Neural cell (in vitro differentiated cells): Measurements from ENCODE around the gene ALK. TPM values are rescaled to one million over a fixed set of nuclear protein-coding genes. Genes with fewer than 3 reads are reported as not detected.

ENCODE experiments used
- H2AFZ ChIP-seq: fragments of 200-600, 300-800 bp; sonication (generic), shearing (Covaris generic); 2 replicates; pipeline ENCODE4 v1.6.0; 2014; ENCODE audit warnings: low read depth, mild to moderate bottlenecking, antibody characterized with exemption, low read length, moderate library complexity
- H3F3A ChIP-seq: fragments of 200-600 bp; shearing (Covaris generic); 2 replicates; pipeline ENCODE4 v1.6.1; 2016; ENCODE audit warnings: mild to moderate bottlenecking, moderate library complexity, mixed read lengths, antibody characterized with exemption, low read length; ENCODE audit not compliant: insufficient read depth, poor library complexity, severe bottlenecking
- H3K27ac ChIP-seq: fragments of 200-600, 300-800 bp; sonication (generic), shearing (Covaris generic); 2 replicates; pipeline ENCODE4 v1.5.1; 2014; ENCODE audit warnings: mild to moderate bottlenecking, low read length, moderate library complexity
- H3K27me3 ChIP-seq: fragments of 300-800, 200-600 bp; sonication (generic), shearing (Covaris generic); 2 replicates; pipeline ENCODE4 v1.6.0; 2014; ENCODE audit warnings: mild to moderate bottlenecking, low read depth, low read length, moderate library complexity; ENCODE audit not compliant: insufficient read depth
- H3K36me3 ChIP-seq: fragments of 300-800, 200-600 bp; sonication (generic), shearing (Covaris generic); 2 replicates; pipeline ENCODE4 v1.5.1; 2014; ENCODE audit warnings: mild to moderate bottlenecking, antibody characterized with exemption, low read length, moderate library complexity; ENCODE audit not compliant: insufficient read depth
- H3K4me2 ChIP-seq: fragments of 300-800, 200-600 bp; sonication (generic), shearing (Covaris generic); 2 replicates; pipeline ENCODE4 v1.6.0; 2014; ENCODE audit warnings: mild to moderate bottlenecking, low read length
- H3K4me3 ChIP-seq: fragments of 300-800, 200-600 bp; sonication (generic), shearing (Covaris generic); 2 replicates; pipeline ENCODE4 v1.5.1; 2014; ENCODE audit warnings: mild to moderate bottlenecking, low read length, moderate library complexity
- H3K79me2 ChIP-seq: fragments of 200-600 bp; shearing (Covaris generic); replicated peaks from 2 replicates; pipeline ENCODE4 v1.6.0; 2014; ENCODE audit warnings: mild to moderate bottlenecking, low read length, moderate library complexity; ENCODE audit not compliant: insufficient read depth
- H3K9ac ChIP-seq: fragments of 300-800, 200-600 bp; sonication (generic), shearing (Covaris generic); 2 replicates; pipeline ENCODE4 v1.6.1; 2016; ENCODE audit warnings: mild to moderate bottlenecking, low read length, mixed read lengths
- H3K9me2 ChIP-seq: fragments of 200-600 bp; shearing (Covaris generic); 2 replicates; pipeline ENCODE4 v1.6.1; 2016; ENCODE audit warnings: mild to moderate bottlenecking, low read length, mixed read lengths; ENCODE audit not compliant: insufficient read depth
- H3K9me3 ChIP-seq: fragments of 200-600, 300-800 bp; sonication (generic), shearing (Covaris generic); 2 replicates; pipeline ENCODE4 v1.6.1; 2016; ENCODE audit warnings: mild to moderate bottlenecking, mixed run types, low read length, moderate library complexity, mixed read lengths
- H4K20me1 ChIP-seq: fragments of 200-600 bp; shearing (Covaris generic); 2 replicates; pipeline ENCODE4 v1.6.1; 2016; ENCODE audit warnings: mild to moderate bottlenecking, mixed run types; ENCODE audit not compliant: insufficient read depth
- CTCF ChIP-seq: fragments of 450-650 bp; IDR thresholded peaks from 2 replicates; pipeline ENCODE4 v1.5.1; 2014; ENCODE audit warnings: antibody characterized with exemption, mild to moderate bottlenecking, moderate library complexity; ENCODE audit not compliant: poor library complexity, severe bottlenecking
- EP300 ChIP-seq: fragments of 450-650 bp; conservative IDR thresholded peaks from 2 replicates; pipeline ENCODE4 v1.6.1; 2014; ENCODE audit warnings: antibody characterized with exemption, mild to moderate bottlenecking, moderate library complexity; ENCODE audit not compliant: poor library complexity, severe bottlenecking
- EZH2 ChIP-seq: fragments of 200-600, 300-800 bp; shearing (Covaris generic), sonication (generic); IDR thresholded peaks from 2 replicates; pipeline ENCODE4 v1.6.1; 2014; ENCODE audit warnings: antibody characterized with exemption, low read length, borderline replicate concordance, mild to moderate bottlenecking; ENCODE audit not compliant: insufficient read depth, poor library complexity, severe bottlenecking
- MXI1 ChIP-seq: fragments of 450-650 bp; conservative IDR thresholded peaks from 2 replicates; pipeline ENCODE4 v1.6.1; 2014; ENCODE audit warnings: antibody characterized with exemption, mild to moderate bottlenecking; ENCODE audit not compliant: poor library complexity, severe bottlenecking
- POLR2AphosphoS5 ChIP-seq: IDR thresholded peaks from 2 replicates; pipeline ENCODE4 v1.6.1; 2012
- RAD21 ChIP-seq: fragments of 450-650 bp; conservative IDR thresholded peaks from 2 replicates; pipeline ENCODE4 v1.6.1; 2014; ENCODE audit warnings: antibody characterized with exemption, mild to moderate bottlenecking, moderate library complexity
- SMC3 ChIP-seq: fragments of 450-650 bp; conservative IDR thresholded peaks from 2 replicates; pipeline ENCODE4 v1.6.1; 2014; ENCODE audit warnings: antibody characterized with exemption, mild to moderate bottlenecking, moderate library complexity; ENCODE audit not compliant: poor library complexity
- TAF1 ChIP-seq: IDR thresholded peaks from 2 replicates; pipeline ENCODE4 v1.6.1; 2012; ENCODE audit warnings: low read depth
- polyA plus RNA-seq: library from polyadenylated mRNA; depleted of rRNA; stranded (reverse); fragments of >200 nt; gene quantifications from 2 replicates; pipeline ENCODE4 v1.2.3, GENCODE V29; 2014
- TF ChIP-seq, protein P1 (sequence below): IDR thresholded peaks from 2 replicates; pipeline ENCODE4 v1.6.1; 2012; ENCODE audit warnings: borderline replicate concordance

ALK gene
- polyA plus RNA-seq, 1 donor from 2014 or later, result 7.1 TPM

- H3K9me2 ChIP-seq, result no peaks in the 10 kb centered on the region
- no peaks in the 10 kb centered on the region for H4K20me1 ChIP-seq
- TF ChIP-seq SMC3 (no peak), TAF1 (no peak), POLR2AphosphoS5 (no peak)
- H3F3A ChIP-seq, result no peaks in the 10 kb centered on the region
- H3K9ac ChIP-seq, result no peak overlapping the region
- no peak overlapping the region for H2AFZ ChIP-seq
- H3K79me2 ChIP-seq, result no peaks in the 10 kb centered on the region
- H3K27me3 ChIP-seq, result no peaks in the 10 kb centered on the region
- H3K4me2 ChIP-seq, result no peak overlapping the region
- H3K4me3 ChIP-seq, result no peak overlapping the region
- H3K27ac ChIP-seq, result no peak overlapping the region
- H3K9me3 ChIP-seq, result no peaks in the 10 kb centered on the region
- no peaks in the 10 kb centered on the region for H3K36me3 ChIP-seq
These were observed 495.0 kb downstream of the ALK start for GRCh38 chr2:29426354-29426753.

GRCh38 chr2:29425866-29426265 lies 495.5 kb downstream of the ALK start:
- no peak overlapping the region for H3K27ac ChIP-seq
- no peak for TF ChIP-seq SMC3
- TF ChIP-seq EZH2, result no peak
- no peak for TF ChIP-seq CTCF
- TF ChIP-seq RAD21, result no peak
- TF ChIP-seq, protein P1, sequence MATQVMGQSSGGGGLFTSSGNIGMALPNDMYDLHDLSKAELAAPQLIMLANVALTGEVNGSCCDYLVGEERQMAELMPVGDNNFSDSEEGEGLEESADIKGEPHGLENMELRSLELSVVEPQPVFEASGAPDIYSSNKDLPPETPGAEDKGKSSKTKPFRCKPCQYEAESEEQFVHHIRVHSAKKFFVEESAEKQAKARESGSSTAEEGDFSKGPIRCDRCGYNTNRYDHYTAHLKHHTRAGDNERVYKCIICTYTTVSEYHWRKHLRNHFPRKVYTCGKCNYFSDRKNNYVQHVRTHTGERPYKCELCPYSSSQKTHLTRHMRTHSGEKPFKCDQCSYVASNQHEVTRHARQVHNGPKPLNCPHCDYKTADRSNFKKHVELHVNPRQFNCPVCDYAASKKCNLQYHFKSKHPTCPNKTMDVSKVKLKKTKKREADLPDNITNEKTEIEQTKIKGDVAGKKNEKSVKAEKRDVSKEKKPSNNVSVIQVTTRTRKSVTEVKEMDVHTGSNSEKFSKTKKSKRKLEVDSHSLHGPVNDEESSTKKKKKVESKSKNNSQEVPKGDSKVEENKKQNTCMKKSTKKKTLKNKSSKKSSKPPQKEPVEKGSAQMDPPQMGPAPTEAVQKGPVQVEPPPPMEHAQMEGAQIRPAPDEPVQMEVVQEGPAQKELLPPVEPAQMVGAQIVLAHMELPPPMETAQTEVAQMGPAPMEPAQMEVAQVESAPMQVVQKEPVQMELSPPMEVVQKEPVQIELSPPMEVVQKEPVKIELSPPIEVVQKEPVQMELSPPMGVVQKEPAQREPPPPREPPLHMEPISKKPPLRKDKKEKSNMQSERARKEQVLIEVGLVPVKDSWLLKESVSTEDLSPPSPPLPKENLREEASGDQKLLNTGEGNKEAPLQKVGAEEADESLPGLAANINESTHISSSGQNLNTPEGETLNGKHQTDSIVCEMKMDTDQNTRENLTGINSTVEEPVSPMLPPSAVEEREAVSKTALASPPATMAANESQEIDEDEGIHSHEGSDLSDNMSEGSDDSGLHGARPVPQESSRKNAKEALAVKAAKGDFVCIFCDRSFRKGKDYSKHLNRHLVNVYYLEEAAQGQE, result no peak
- no peak for TF ChIP-seq POLR2AphosphoS5
- TF ChIP-seq MXI1, result no peak
- no peak for TF ChIP-seq TAF1
- no peaks in the 10 kb centered on the region for H3K9me2 ChIP-seq

GRCh38 chr2:29423061-29423666 lies 498.2 kb downstream of the ALK start:
- Histone ChIP-seq H3K36me3 (no peaks in the 10 kb centered on the region), H3K9ac (no peak overlapping the region), H2AFZ (no peak overlapping the region), H3K9me2 (no peaks in the 10 kb centered on the region), H4K20me1 (no peaks in the 10 kb centered on the region), H3K27me3 (no peaks in the 10 kb centered on the region), H3K27ac (no peak overlapping the region), H3K4me2 (no peak overlapping the region), H3K9me3 (no peaks in the 10 kb centered on the region), H3K79me2 (no peaks in the 10 kb centered on the region), H3F3A (no peaks in the 10 kb centered on the region), H3K4me3 (no peak overlapping the region)
- TF ChIP-seq EP300, result no peak
- TF ChIP-seq TAF1, result no peak
- TF ChIP-seq, protein P1, result no peak
- no peak for TF ChIP-seq RAD21
- TF ChIP-seq SMC3, result no peak
- no peak for TF ChIP-seq CTCF
- TF ChIP-seq POLR2AphosphoS5, result no peak
- TF ChIP-seq EZH2, result no peak

More at GRCh38 chr2:29425866-29426265, 495.5 kb downstream of the ALK start:
- no peak overlapping the region for H3K9ac ChIP-seq
- H3K4me2 ChIP-seq, result no peak overlapping the region
- no peaks in the 10 kb centered on the region for H4K20me1 ChIP-seq
- H3K27me3 ChIP-seq, result no peaks in the 10 kb centered on the region
- H2AFZ ChIP-seq, result no peak overlapping the region
- H3K79me2 ChIP-seq, result no peaks in the 10 kb centered on the region
- H3K36me3 ChIP-seq, result no peaks in the 10 kb centered on the region
- H3F3A ChIP-seq, result no peaks in the 10 kb centered on the region
- no peaks in the 10 kb centered on the region for H3K9me3 ChIP-seq
- no peak overlapping the region for H3K4me3 ChIP-seq
